ENCODE data around the gene SLC48A1. TPM values are rescaled to one million over a fixed set of nuclear protein-coding genes. Genes with fewer than 3 reads are reported as not detected.

SLC48A1 gene
- total RNA-seq, 2 experiments from 2014 or later = 13.9 to 18.5 TPM

DNA sequence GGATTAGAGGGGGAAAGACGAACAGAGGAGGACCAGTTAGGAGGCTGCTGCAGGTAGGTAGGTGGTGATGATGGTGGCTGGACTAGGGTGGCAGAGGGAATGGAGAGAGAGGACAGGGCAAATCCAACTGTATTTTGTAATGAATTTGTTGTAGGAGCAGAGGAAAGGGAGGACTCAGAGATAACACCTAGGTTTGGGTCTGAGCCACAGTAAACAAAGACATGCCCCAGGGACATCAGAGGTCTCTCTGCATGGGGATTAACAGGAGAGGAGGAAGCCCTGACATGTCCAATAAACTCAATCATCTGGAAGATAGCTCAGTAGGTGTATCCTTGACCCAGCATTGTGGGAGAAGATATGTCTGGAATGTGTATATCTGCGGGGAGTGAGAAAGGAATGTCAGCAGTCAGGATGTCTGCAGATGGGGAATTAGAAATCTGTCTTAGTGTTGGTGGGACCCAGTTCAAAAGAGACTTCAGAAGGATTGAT is 4.7 kb upstream of the SLC48A1 start:
- ATAC-seq = no peak
- DNase-seq = no peak
- H3K4me1 Mint-ChIP-seq = peaks cover 27% of the 10 kb centered on the region
- no peak overlapping the region for H3K4me3 Mint-ChIP-seq
- no peaks in the 10 kb centered on the region for H3K36me3 Mint-ChIP-seq
- H3K27me3 Mint-ChIP-seq = peaks cover 19% of the 10 kb centered on the region
- no peaks in the 10 kb centered on the region for H3K9me3 Mint-ChIP-seq (ENCODE audit: low read depth)
- CTCF ChIA-PET = interaction anchor here (1.2 to 19.5 kb wide), 11 partner anchors 10 to 195 kb away, joined by 3 to 954 read pairs (median 15); partner anchors contain the start of genes ENDOU, RAPGEF3, RPAP3 and TMEM106C
- no peak overlapping the region for H3K27ac Mint-ChIP-seq

DNA sequence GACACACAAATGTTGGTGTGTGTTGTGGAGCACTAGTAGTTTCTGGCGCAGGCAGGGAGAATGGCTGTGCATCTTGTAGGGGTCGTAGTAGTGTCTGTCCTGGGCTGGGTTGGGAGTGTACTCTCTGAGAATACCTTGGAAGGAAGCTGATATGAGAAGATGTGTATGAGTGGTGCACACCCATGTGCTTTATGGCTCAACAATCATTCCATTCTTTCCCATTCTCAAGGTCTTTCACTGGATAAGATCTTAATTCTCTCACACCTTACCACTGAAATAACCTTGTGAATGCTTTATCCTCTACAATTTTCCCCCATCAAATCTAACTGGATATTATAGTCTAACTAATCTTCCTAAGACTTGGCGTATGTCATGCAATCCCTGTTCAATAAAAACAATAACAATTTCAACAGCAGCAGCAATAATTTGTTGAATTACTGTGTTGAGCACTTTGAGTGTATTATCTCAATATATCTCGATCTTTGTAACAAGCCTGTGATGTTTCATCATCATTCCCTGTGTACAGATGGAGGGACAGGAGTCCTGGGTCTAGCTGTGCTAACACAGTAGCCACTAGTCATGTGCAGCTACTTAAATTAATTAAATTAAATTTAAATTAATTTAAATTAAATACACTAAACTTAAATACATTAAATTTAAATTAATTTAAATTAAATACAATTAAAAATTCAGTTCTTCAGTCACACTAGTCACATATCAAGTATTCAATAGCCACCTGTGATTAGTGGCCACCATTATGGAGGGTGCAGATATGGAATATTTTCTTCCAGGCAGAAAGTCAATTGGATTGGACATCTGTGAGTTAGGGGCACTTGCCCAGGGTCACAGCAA is 3.6 kb upstream of the SLC48A1 start:
- peaks cover 19% of the 10 kb centered on the region for H3K27me3 Mint-ChIP-seq
- CTCF ChIA-PET = interaction anchor here (0.6 to 19.5 kb wide), 7 partner anchors 9 to 1301 kb away, joined by 3 to 954 read pairs (median 105); partner anchors contain the start of genes ENDOU, RAPGEF3, RHEBL1 and RPAP3
- DNase-seq = no peak
- no peak overlapping the region for H3K27ac Mint-ChIP-seq
- H3K4me3 Mint-ChIP-seq = no peak overlapping the region
- ATAC-seq = no peak
- peaks cover 2% of the 10 kb centered on the region for H3K36me3 Mint-ChIP-seq
- H3K4me1 Mint-ChIP-seq = peaks cover 33% of the 10 kb centered on the region
- H3K9me3 Mint-ChIP-seq (ENCODE audit: low read depth) = no peaks in the 10 kb centered on the region

DNA sequence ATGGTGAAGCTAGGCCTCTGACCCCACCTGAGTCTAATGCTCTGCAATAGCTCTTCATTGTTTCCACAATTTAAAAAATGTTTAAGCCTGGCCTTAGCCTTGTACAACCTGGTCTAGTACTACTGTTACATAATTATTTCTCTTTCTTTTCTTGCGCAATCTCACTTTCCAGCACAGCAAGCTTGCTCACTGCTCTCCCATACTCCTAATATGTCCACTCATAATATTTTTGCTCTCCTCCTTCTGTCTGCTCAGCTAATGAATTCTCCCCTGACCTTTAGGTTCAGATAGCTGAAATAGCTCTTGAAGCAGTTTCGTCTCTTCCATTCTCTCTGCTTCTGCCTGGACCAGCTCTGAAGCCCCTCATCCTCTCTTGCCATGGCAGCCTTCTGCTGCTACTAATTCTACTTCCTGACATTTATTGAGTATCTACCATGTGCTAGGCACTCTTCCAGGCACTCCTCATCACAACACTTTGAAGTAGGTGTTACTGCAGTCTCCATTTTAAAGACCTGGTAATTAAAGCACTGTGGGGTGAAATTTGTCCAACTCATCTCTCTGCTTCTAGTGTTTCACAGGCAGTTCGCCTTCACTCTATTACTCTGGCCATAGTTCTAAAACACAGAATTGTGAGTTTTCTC is 2.8 kb upstream of the SLC48A1 start:
- DNase-seq (no peak), ATAC-seq (no peak)
- Mint-ChIP-seq H3K4me1 (peaks cover 39% of the 10 kb centered on the region), H3K9me3 (ENCODE audit: low read depth) (no peaks in the 10 kb centered on the region), H3K27me3 (peaks cover 19% of the 10 kb centered on the region), H3K27ac (no peak overlapping the region), H3K36me3 (peaks cover 2% of the 10 kb centered on the region), H3K4me3 (no peak overlapping the region)
- CTCF ChIA-PET = interaction anchor here (0.7 to 19.5 kb wide), 6 partner anchors 8 to 63 kb away, joined by 3 to 954 read pairs (median 241); partner anchors contain the start of genes ENDOU, RAPGEF3 and RPAP3

DNA sequence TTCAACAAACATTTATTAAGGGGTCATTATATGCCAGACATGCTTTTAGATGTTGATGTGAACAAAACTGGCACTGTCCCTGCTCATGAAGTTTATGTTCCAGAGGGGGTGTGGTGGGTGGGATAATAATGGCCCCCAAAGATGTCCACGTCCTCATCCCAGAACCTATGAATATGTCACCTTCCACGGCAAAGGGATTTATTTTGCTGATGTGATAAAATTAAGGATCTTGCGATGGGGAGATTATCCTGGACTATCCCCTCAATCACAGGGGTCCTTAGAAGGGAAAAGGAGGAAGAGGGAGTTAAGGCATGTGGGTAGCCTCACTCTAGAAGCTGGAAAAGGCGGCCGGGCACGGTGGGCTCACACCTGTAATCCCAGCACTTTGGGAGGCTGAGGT is 1.7 kb upstream of the SLC48A1 start:
- peaks cover 2% of the 10 kb centered on the region for H3K36me3 Mint-ChIP-seq
- CTCF ChIA-PET = interaction anchor here (2.7 to 19.5 kb wide), 4 partner anchors 20 to 62 kb away, joined by 8 to 954 read pairs (median 410); partner anchors contain the start of genes ENDOU, RAPGEF3 and RPAP3
- ATAC-seq (no peak), DNase-seq (no peak)
- H3K27ac Mint-ChIP-seq = no peak overlapping the region
- H3K4me1 Mint-ChIP-seq = peaks cover 43% of the 10 kb centered on the region
- no peaks in the 10 kb centered on the region for H3K9me3 Mint-ChIP-seq (ENCODE audit: low read depth)
- H3K4me3 Mint-ChIP-seq = no peak overlapping the region
- H3K27me3 Mint-ChIP-seq = peaks cover 19% of the 10 kb centered on the region

DNA sequence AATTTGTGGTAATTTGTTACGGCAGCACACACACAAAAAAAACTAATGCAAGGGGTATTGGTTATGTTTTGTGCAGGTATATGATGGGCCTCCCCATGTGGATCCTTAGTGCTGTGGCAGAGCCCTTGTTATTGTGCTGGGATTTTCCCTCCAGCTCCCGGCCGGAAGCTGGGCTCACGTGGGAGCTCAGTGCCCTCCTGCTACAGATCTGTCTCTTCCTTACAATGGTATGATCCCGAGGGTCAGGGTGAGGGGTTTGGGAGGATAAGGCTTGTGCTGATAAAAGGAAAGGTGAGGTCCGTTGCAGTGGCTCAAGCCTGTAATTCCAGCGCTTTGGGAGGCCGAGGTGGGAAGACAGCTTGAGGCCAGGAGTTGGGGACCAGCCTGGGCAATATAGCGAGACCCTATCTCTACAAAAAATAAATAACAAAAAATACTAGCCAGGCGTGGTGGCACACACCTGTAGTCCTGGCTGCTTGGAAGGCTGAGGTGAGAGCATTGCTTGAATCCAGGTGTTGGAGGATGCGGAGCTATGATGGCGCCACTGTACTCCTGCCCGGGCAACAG is 861 bp upstream of the SLC48A1 start:
- H3K9me3 Mint-ChIP-seq (ENCODE audit: low read depth) = no peaks in the 10 kb centered on the region
- H3K4me3 Mint-ChIP-seq = peak overlapping the region; percentile 68
- H3K36me3 Mint-ChIP-seq = peaks cover 2% of the 10 kb centered on the region
- DNase-seq (no peak), ATAC-seq (no peak)
- H3K27me3 Mint-ChIP-seq = peaks cover 19% of the 10 kb centered on the region
- CTCF ChIA-PET = interaction anchor here (0.7 to 19.5 kb wide), 8 partner anchors 10 to 121 kb away, joined by 3 to 954 read pairs (median 6); partner anchors contain the start of genes ENDOU, RAPGEF3 and RPAP3
- H3K27ac Mint-ChIP-seq = no peak overlapping the region
- H3K4me1 Mint-ChIP-seq = peaks cover 40% of the 10 kb centered on the region

DNA sequence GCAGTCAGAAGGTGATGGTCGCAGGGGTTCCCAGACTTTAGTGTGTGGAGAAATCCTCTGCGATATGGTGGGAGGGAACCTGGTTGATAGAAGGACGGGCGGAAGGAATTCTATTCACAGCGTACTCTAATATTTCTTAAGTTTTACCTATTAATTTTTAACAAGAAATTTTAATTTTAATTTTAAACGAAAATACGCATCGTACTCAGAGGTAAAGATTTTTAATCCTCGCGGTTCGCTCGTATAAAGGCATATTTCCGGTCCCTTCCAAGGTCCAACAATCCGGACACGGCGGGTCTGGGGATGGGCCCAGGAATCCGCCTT is 338 bp upstream of the SLC48A1 start:
- CTCF ChIA-PET = interaction anchor here (0.8 to 19.5 kb wide), 8 partner anchors 22 to 121 kb away, joined by 3 to 954 read pairs (median 6); partner anchors contain the start of genes ENDOU, RAPGEF3 and RPAP3
- DNase-seq (no peak), ATAC-seq (no peak)
- peaks cover 2% of the 10 kb centered on the region for H3K36me3 Mint-ChIP-seq
- H3K9me3 Mint-ChIP-seq (ENCODE audit: low read depth) = no peaks in the 10 kb centered on the region
- peaks cover 15% of the 10 kb centered on the region for H3K27me3 Mint-ChIP-seq
- peak overlapping the region; percentile 68 for H3K4me3 Mint-ChIP-seq
- no peak overlapping the region for H3K27ac Mint-ChIP-seq
- peaks cover 38% of the 10 kb centered on the region for H3K4me1 Mint-ChIP-seq

DNA sequence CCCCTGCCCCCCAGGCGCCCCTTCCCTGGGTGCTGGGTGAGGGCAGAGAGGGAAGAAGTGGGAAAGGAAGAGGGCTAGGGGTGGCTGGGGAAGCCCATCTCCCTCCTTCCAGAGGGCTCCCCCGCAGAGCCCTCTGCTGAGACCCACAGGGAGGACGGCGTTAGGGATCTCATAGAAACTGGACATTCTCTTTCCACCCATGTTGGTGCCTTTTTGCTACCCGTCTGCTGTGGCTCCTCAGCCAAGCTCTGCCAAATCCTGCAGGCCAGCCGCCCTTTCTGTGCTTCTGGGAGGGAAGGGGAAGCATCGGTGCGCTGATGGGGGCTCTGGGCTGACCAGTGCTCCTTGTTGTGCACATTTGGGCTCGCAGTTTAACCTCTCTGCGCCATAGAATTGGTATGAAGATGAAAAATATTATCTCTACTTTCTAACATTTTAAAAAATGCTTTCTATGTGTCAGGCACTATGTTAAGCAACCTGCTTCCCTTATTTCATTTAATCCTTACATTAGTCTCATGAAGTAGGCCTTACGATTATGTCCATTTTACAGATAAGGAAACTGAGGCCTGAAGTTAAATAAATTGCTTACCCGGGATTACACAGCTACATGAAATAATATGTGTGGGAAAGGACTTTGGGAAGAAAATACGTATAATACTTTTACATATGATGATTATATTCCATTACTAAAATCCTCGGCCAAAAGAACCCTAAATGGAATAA is 981 bp downstream of the SLC48A1 start:
- H3K27me3 Mint-ChIP-seq = peaks cover 15% of the 10 kb centered on the region
- no peaks in the 10 kb centered on the region for H3K9me3 Mint-ChIP-seq (ENCODE audit: low read depth)
- H3K4me3 Mint-ChIP-seq = peak overlapping the region; percentile 87
- peaks cover 2% of the 10 kb centered on the region for H3K36me3 Mint-ChIP-seq
- CTCF ChIA-PET = interaction anchor here (1.3 to 19.5 kb wide), 7 partner anchors 6 to 60 kb away, joined by 3 to 954 read pairs (median 105); partner anchors contain the start of genes ENDOU, RAPGEF3 and RPAP3
- ATAC-seq (peak; percentile 13), DNase-seq (no peak)
- H3K27ac Mint-ChIP-seq = peak overlapping the region; percentile 79
- peaks cover 45% of the 10 kb centered on the region for H3K4me1 Mint-ChIP-seq

DNA sequence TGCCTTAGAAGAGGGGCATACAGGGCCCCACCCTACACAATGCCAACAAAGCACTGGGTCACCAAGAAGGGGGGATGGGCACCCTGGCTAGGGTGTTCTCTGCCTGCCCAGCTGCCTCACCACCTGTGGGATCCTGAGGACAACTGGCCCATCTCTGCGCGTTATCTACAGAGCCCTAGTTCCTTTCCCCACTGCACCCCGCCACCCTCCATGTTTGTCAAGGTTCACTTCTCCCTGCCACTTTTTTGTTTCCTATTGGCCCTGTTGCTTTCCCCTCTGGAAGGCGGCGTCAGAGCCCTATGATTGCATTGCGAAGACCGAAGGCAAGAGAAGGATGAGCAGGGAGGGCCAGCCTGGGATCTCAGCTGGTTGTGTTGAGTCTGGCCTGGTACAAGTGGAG is 1.6 kb downstream of the SLC48A1 start:
- Mint-ChIP-seq H3K4me3 (no peak overlapping the region), H3K36me3 (peaks cover 2% of the 10 kb centered on the region), H3K27ac (no peak overlapping the region), H3K27me3 (peaks cover 15% of the 10 kb centered on the region), H3K9me3 (ENCODE audit: low read depth) (no peaks in the 10 kb centered on the region), H3K4me1 (peaks cover 50% of the 10 kb centered on the region)
- no peak for DNase-seq
- ATAC-seq = no peak
- CTCF ChIA-PET = interaction anchor here (0.5 to 19.5 kb wide), 7 partner anchors 7 to 418 kb away, joined by 3 to 954 read pairs (median 105); partner anchors contain the start of genes ENDOU, RAPGEF3 and RPAP3

DNA sequence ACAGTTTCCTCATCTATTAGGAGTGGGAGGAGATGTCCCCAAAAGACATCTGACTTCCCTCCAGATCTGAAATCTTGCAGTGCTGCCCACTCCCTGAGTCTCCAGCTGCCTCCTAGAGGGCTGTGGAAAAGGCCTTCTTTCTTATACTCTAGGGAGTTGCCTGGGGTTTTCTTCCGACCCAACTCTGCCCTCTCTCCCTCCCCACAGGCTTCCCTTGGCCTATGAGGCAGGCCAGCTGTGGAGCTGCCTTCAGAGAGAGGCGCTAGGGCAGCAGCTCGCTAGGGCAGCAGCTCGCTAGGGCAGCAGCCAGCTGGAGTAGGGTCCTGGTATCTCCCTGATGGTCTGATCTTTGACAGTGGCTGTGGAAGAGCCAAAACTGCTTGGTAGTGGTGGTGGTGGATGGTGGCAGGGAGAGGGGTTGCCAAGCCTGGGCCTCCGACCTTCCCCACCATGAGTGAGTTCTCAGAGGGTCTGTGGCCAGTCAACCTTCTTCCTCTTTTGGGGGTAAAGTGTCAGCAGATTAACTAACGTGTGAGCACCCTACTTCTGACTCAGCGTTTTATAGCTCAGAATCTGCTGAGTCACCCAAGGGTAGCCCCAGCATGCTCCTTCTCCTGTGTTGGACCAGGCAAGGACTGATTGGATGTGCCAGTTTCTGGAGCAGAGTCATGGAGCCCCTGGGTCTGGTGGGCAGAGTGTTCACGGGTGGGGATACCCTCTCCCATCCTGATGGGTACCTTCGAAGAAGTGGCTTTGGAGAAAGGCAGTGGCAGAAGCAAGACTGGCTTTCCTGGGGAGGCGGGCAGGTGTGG is 2.3 kb downstream of the SLC48A1 start:
- ATAC-seq (no peak), DNase-seq (peak; percentile 52)
- H3K4me1 Mint-ChIP-seq = peaks cover 50% of the 10 kb centered on the region
- peak overlapping the region; percentile 50 for H3K27ac Mint-ChIP-seq
- H3K9me3 Mint-ChIP-seq (ENCODE audit: low read depth) = no peaks in the 10 kb centered on the region
- H3K4me3 Mint-ChIP-seq = no peak overlapping the region
- H3K36me3 Mint-ChIP-seq = peaks cover 2% of the 10 kb centered on the region
- CTCF ChIA-PET = interaction anchor here (0.5 to 19.5 kb wide), 10 partner anchors 8 to 418 kb away, joined by 3 to 954 read pairs (median 16); partner anchors contain the start of genes ENDOU, RAPGEF3 and RPAP3
- peaks cover 15% of the 10 kb centered on the region for H3K27me3 Mint-ChIP-seq

DNA sequence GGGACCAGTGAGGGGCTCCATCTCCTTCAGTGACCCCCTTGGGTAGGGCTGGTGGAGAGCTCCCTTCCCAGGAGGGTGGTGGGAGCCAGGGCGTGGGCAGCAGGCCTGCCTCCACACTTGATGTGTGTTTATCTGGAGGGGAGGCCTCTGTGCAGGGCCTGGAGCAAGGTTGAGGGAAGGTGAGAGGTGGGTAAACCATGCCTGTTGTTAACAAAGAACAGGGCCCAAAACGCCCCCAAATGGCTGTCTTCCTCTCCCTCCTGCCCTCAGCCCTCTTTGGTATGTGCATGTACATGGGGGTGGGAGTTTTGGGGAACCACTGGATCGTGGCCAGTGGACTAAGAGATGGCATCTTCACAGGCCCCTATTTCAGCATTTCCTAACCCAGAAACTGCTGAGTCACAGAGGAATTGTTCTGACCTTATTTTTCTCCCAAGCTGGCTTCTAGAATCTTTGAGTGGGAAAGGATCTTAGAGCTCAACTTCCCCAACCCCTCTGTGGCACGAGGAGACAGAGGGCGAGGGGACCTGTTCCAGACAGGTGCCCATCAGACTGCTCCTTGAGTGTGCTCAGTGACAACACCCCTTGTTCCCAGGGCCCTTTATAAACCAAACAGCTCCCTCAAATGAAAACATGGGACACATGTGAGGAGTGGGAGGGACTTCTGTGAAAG is 3.6 kb downstream of the SLC48A1 start:
- no peak for ATAC-seq
- peaks cover 9% of the 10 kb centered on the region for H3K27me3 Mint-ChIP-seq
- H3K4me1 Mint-ChIP-seq = peaks cover 50% of the 10 kb centered on the region
- peak overlapping the region; percentile 40 for H3K27ac Mint-ChIP-seq
- CTCF ChIA-PET = interaction anchor here (0.6 to 19.5 kb wide), 12 partner anchors 9 to 160 kb away, joined by 3 to 954 read pairs (median 5); partner anchors contain the start of genes ENDOU, RAPGEF3 and RPAP3
- no peak overlapping the region for H3K4me3 Mint-ChIP-seq
- no peak for DNase-seq
- H3K36me3 Mint-ChIP-seq = peaks cover 2% of the 10 kb centered on the region
- no peaks in the 10 kb centered on the region for H3K9me3 Mint-ChIP-seq (ENCODE audit: low read depth)

DNA sequence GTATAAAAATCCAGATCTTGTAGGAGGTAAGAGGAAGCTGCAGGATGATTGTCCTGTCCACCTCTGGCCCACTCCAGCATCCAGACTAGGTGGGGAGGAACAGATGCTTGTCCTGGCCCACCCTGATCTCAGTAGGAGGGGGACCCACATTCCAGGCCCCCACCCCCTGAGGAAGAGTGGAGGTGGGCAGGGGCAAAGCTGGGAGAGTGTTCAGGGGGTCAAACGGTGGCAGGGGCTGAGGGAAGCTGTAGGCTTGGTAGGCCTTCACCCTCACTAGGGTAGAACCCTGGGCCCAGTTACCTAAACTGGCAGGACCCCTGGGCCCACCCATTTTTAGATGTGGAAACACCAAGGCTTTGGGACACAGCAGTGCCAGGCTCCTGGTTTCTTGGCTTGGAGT is 4.1 kb downstream of the SLC48A1 start:
- no peaks in the 10 kb centered on the region for H3K9me3 Mint-ChIP-seq (ENCODE audit: low read depth)
- DNase-seq = no peak
- no peak for ATAC-seq
- CTCF ChIA-PET = interaction anchor here (0.9 to 19.5 kb wide), 9 partner anchors 9 to 107 kb away, joined by 4 to 954 read pairs (median 26); partner anchors contain the start of genes ENDOU, RAPGEF3 and RPAP3
- H3K27me3 Mint-ChIP-seq = peaks cover 5% of the 10 kb centered on the region
- H3K4me1 Mint-ChIP-seq = peaks cover 50% of the 10 kb centered on the region
- H3K4me3 Mint-ChIP-seq = no peak overlapping the region
- peaks cover 2% of the 10 kb centered on the region for H3K36me3 Mint-ChIP-seq
- peak overlapping the region; percentile 12 for H3K27ac Mint-ChIP-seq
